Limb (tissue), 2 donors: ENCODE data around the gene PTPRN2.
A peak's percentile ranks its signal among the peaks of the same experiment; 100 is the strongest.

Experiments used
- DNase-seq, 2 donors: peaks; one replicate each; pipeline ENCODE4 v3.0.0-alpha.2; 2016; ENCODE audit errors: extremely low spot score in 2 of 2

The PTPRN2 gene

GRCh38 chr7:158103378-158103777, 484.2 kb downstream of the PTPRN2 start:
- DNase-seq: peak in 1 of 2 donors; percentile 2

DNA sequence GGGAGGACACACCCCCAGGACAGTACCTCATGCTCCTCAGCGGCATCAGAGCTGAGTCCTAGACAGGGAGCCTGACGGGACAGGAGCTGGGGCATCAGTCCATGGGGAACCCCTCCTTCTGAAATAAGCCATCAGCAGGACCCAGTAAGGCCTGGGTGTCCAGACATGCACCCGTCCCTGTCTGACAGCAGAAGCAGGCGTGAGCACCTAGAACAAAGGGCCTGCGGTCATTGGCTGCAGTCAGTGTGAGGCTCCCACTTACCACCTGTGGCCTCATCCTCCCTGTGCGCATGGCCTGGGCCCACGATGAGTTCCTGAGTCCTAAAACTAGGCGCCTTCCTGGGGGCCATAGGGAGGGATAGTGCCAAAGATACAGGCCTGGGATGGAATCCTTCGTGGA, 484.7 kb downstream of the PTPRN2 start:
- DNase-seq: peak in 1 of 2 donors; percentile 6

- DNase-seq: peak in 1 of 2 donors; percentile 4
Observed at GRCh38 chr7:158101821-158102450, 485.7 kb downstream of the PTPRN2 start.

DNA sequence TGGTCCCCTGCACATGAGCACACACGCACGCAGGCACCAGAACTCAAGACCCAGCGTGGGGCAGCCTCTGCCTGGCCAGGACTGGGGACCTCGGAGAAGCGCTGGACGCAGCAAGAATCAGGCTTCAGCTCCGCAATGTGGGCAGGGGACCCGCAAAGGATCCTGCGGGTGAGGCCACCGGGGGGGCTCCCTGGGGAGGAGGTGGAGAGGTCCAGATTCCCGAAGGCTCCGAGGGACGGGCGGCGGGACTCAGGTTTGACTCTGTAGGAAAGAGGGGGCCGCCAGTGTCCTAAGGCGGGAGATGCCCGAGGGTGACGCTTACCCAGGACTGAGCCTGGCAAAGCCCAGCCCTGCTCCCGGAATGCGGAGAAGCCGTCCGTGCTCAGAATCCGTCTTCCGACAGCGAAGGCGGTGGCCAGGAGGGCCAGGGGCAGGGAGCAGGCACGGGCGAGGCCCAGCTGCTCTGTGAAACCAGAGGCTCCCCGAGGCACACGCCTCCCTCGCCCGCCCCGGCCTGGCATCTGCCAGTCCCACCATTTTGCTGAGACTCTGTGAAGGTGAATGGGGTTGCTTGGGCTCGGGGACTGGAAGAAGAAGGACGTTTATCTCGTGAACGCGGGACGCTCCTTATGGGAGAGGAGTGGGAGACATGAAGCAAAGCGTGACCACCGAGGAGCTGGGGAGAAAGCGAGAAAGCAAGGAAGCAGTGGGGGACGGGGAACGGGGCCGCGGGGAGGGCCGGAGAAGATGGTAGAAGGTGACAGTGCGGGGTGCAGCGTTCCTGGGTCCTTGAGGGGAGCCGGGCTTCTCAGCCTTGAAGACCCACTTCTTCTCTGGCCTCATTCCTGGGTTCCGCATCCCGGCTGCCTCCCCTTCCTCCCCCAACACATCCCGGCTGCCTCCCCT, 489.2 kb downstream of the PTPRN2 start:
- peak in 1 of 2 donors; percentile 27 for DNase-seq

DNA sequence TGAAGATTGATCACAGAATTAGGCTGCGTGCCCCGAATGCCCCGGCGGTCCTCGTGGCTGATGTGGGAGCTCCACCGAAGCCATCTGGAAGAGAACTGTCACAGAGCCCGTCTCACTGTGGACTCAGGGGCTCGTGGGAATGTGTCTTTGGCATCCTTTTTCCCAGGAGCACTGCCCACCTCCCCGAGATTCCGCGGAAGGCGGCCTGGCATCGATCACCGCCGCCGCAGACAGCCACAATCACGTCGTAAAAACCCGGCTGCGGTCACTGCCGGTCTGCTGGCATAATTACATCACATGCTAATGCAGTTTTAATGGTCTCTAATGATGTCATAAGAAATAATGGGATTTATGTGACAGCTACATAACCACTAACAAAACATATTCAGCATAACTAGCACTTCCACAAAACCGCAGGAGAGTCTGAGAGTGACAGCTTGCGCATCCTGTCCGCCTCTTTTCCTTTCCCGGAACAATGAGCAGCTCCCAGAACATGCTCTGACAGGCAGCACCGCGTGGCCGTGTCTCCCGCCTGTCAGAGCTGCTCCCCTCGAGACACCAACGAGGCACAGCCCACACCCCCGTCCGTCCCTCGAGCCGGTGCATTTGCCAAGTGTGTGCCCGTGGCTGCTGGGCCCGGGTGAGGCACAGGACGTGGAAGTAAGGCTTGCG, 490.0 kb downstream of the PTPRN2 start:
- DNase-seq: peak; percentile 8 to 52

- DNase-seq: peak in 1 of 2 donors; percentile 21
Observed at GRCh38 chr7:158097106-158097452, 490.5 kb downstream of the PTPRN2 start.

- DNase-seq: peak in 1 of 2 donors; percentile 22
Observed at GRCh38 chr7:158096582-158096981, 491.0 kb downstream of the PTPRN2 start.

DNA sequence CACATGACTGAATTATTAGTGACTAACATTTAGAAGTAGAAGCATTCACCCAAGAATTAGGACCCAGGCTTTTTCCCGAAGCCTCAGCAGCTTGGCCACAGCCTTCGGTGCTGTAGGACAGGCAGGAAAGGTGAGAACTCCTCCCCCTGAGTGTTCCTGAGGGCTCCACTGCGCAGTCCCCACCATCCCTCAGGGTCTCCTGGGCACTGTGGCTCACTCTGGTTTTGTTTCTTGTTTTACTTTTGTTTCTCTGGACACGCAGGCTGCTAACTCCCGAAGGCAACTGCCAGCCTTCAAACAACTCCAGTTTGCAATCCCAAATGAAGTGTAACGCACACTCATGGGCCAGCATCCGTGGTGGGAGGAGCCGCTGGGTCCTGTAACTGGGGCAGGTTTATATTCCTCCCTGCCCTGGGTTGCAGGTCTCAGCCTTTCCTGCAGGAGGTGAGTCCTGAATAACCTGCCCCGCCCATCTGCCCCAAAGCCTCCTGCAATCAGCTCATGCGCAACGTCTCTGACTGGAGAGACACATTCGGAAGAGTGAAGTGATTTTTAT, 492.9 kb downstream of the PTPRN2 start:
- peak in 1 of 2 donors; percentile 9 for DNase-seq

GRCh38 chr7:158094046-158094445, 493.6 kb downstream of the PTPRN2 start:
- peak in 1 of 2 donors; percentile 14 for DNase-seq

- DNase-seq: peak in 1 of 2 donors; percentile 25
Observed at GRCh38 chr7:158093156-158093796, 494.3 kb downstream of the PTPRN2 start.

- no peak for DNase-seq
Observed at GRCh38 chr7:158087196-158087595, 500.4 kb downstream of the PTPRN2 start.

- DNase-seq: no peak
Observed at GRCh38 chr7:158085741-158086695, 501.6 kb downstream of the PTPRN2 start.

DNA sequence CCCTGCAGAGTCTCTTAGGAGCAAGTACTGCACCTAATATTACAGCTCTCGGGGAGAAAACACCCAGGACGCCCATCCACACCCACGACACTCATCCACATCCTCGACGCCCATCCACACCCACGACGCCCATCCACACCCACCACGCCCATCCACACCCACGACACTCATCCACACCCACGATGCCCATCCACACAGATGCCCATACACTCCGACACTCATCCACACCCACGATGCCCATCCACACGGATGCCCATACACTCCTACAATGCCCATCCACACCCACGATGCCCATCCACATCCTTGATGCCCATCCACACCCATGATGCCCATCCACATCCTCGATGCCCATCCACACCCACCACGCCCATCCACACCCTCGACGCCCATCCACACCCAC, 503.1 kb downstream of the PTPRN2 start:
- no peak for DNase-seq

DNA sequence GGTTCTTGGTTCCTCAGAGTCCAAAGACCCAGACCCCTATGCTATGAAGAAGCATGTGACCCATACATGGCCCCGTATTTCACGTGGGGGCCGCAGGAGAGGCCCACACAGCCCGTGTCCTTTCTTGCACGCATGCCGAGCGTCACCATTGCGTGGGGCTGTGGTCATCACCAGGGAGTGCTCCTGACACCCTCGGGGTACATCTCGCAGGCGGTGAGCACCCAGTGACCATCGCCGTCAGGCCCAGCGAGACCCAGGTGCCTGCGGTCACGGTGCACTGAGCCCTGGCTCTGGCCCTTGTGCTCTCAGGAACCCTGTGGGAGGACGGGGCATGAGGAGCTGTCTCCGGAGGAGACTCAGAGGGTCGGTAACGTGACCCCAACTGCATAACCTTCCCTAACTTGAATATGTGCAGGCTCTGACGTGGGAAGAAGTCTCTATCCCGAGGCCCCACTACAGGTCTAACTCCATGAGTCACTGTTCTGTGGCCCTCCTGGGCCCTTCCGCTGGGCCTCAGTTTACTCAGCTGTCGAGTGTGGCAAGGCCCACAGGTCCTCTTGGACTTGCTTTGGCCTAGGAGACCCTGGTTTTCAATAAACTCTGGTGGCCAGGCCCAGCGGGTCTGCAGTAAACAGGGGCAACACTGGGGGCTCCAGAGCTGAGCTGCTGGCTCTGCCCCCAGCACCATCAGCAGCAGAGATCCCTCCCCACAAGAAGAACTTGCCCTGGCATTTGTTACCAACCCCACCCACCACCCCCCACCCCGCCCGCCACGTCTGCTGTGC, 503.9 kb downstream of the PTPRN2 start:
- DNase-seq: no peak

GRCh38 chr7:158082761-158083160, 504.9 kb downstream of the PTPRN2 start:
- no peak for DNase-seq

DNA sequence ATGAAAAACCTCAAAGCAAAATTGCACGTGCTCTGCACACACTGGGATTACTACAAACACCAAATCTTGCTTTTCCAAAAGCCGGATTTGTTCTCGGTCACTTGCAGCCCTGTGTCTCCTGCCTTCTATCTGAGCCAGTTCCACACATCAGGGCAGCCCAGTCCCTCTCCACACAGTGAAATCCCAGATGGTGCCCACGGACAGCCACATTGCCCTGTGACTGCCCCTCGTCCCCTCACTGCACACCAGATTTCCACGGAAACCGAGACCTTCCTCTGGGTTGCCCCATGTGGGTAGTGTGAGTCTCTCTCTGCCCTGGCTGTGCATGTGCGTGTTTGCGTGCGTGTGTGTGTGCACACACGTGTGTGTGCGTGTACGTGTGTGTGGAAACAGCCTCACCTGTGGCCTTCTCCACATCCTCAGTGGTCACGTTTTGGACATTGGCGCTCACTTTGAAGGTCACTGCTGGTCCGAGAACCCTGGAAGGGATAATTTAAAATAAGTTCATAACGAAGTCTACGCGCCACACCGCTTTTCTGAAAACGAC, 506.7 kb downstream of the PTPRN2 start:
- DNase-seq: no peak

GRCh38 chr7:158077934-158078910, 509.4 kb downstream of the PTPRN2 start:
- DNase-seq: no peak
